ENCODE results near the gene NFATC2.

DNA sequence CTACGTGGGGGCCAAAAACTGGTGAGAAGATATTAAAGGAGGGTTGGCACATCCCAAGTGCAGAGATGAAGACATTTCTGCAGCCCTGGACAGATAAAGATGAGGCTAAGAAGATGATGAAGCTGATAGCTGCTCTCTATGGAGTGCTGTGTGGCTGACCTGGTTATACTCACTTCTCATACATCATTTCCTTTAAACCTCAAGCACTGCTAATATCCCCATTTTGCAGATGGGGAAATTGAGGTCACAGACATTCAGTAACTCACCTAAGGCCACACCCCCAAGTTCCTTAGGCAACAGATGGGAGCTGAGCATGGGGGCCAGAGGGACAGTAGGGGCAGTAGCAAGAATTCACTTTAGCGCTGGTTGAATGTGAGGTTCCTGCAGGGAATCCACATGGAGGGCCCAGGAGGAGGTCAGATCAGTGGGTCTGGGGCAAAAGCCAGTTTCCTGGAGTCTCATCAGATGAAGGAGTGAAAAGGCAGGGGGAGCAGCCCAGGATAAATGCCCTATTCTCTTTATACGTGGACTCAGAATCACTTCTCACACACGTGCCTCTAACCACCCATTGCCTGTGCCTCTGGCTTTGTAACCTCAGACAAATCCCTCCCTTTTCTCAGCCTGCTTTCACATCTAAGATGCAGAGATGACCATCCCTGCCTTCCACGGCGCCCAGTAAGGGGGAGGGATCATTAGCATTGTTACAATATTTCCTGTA is 125.8 kb downstream of the NFATC2 start:
- no peak for TF ChIP-seq CTCF (IDR thresholded peaks at IDR 0.05)
- no peak for TF ChIP-seq POLR2A (IDR thresholded peaks at IDR 0.05)

Measured in uterus (tissue), 2 donors.